NCI-H1694 treated with DMSO at 0.1 percent for 48 hours (cell line): ENCODE measurements around the gene CDK2AP2.
A peak's percentile ranks its signal among the peaks of the same experiment; 100 is the strongest.
"Not testable (repeated sequence)": the region's sequence is repeated elsewhere in the genome, so short reads cannot be mapped to it uniquely, and the experiment has no call there.

Experiments
- DNase-seq: peaks from one replicate; lab custom pipeline; 2025; lab: John Stamatoyannopoulos, UW

CDK2AP2 gene

GRCh38 chr11:67507864-67508485 lies at the start of gene CDK2AP2:
Gene CDK2AP2 (minus strand): TSS chr11:67508162. CDS start chr11:67508082, 80 bp downstream.
- DNase-seq: peak; percentile 91

GRCh38 chr11:67556244-67556643 lies 48.3 kb upstream of the CDK2AP2 start:
- no peak for DNase-seq

- DNase-seq: not testable (repeated sequence)
Measured at GRCh38 chr11:67551697-67552096, 43.7 kb upstream of the CDK2AP2 start.

GRCh38 chr11:67551127-67551526 lies 43.2 kb upstream of the CDK2AP2 start:
- DNase-seq: no peak

GRCh38 chr11:67548555-67549110 lies 40.7 kb upstream of the CDK2AP2 start:
- no peak for DNase-seq

- DNase-seq: not testable (repeated sequence)
Measured at GRCh38 chr11:67548112-67548511, 40.1 kb upstream of the CDK2AP2 start.

- no peak for DNase-seq
Measured at GRCh38 chr11:67545280-67545679, 37.3 kb upstream of the CDK2AP2 start.

GRCh38 chr11:67544616-67545242 lies 36.8 kb upstream of the CDK2AP2 start:
- no peak for DNase-seq

- no peak for DNase-seq
Measured at GRCh38 chr11:67543585-67543984, 35.6 kb upstream of the CDK2AP2 start.

GRCh38 chr11:67542971-67543370 lies 35.0 kb upstream of the CDK2AP2 start:
- no peak for DNase-seq

- no peak for DNase-seq
Measured at GRCh38 chr11:67542169-67542568, 34.2 kb upstream of the CDK2AP2 start.

- no peak for DNase-seq
Measured at GRCh38 chr11:67541198-67541597, 33.2 kb upstream of the CDK2AP2 start.

- no peak for DNase-seq
Measured at GRCh38 chr11:67539550-67539949, 31.6 kb upstream of the CDK2AP2 start.

GRCh38 chr11:67538823-67539505 lies 31.0 kb upstream of the CDK2AP2 start:
- DNase-seq: no peak

GRCh38 chr11:67538306-67538705 lies 30.3 kb upstream of the CDK2AP2 start:
- no peak for DNase-seq

- no peak for DNase-seq
Measured at GRCh38 chr11:67535561-67535960, 27.6 kb upstream of the CDK2AP2 start.

GRCh38 chr11:67534070-67534679 lies 26.2 kb upstream of the CDK2AP2 start:
- DNase-seq: no peak

- DNase-seq: no peak
Measured at GRCh38 chr11:67532889-67533288, 24.9 kb upstream of the CDK2AP2 start.

GRCh38 chr11:67530282-67530592 lies 22.3 kb upstream of the CDK2AP2 start:
- DNase-seq: no peak

GRCh38 chr11:67528376-67528775 lies 20.4 kb upstream of the CDK2AP2 start:
- DNase-seq: no peak

- DNase-seq: no peak
Measured at GRCh38 chr11:67525275-67525976, 17.5 kb upstream of the CDK2AP2 start.

- no peak for DNase-seq
Measured at GRCh38 chr11:67524480-67524808, 16.5 kb upstream of the CDK2AP2 start.
